Transverse colon (tissue), 4 donors: Measurements from ENCODE around the gene C11orf52. TPM values are rescaled to one million over a fixed set of nuclear protein-coding genes. Genes with fewer than 3 reads are reported as not detected.
A peak's percentile ranks its signal among the peaks of the same experiment; 100 is the strongest.

Source experiments
- DNase-seq: peaks from one replicate; pipeline ENCODE4 v3.0.0-alpha.2; 2019
- H3K27ac ChIP-seq, 4 donors: fragments of 200-600 bp; sonication (generic); 2 replicates each; pipeline ENCODE4 v1.5.1; 2016 to 2018; ENCODE audit warnings: inconsistent platforms in 4 of 4
- H3K27me3 ChIP-seq: fragments of 200-600 bp; sonication (generic); 2 replicates; pipeline ENCODE4 v1.5.1; 2017; ENCODE audit warnings: inconsistent platforms
- H3K36me3 ChIP-seq, 4 donors: fragments of 200-600 bp; sonication (generic); 2 replicates each; pipeline ENCODE4 v1.5.1; 2017 to 2019; ENCODE audit warnings: inconsistent platforms in 4 of 4
- H3K4me1 ChIP-seq, 4 donors: fragments of 200-600 bp; sonication (generic); 2 replicates each; pipeline ENCODE4 v1.5.1; 2017 to 2020; ENCODE audit warnings: inconsistent platforms in 4 of 4
- H3K4me3 ChIP-seq, 4 donors: fragments of 200-600 bp; sonication (generic); 1 replicate in 1 of 4; 2 replicates in 3 of 4; pipeline versions ENCODE4 v1.5.1 to v1.6.1; 2017 to 2019; ENCODE audit warnings: inconsistent platforms in 4 of 4
- H3K9me3 ChIP-seq, 2 donors: fragments of 200-600 bp; sonication (generic); 2 replicates each; pipeline ENCODE4 v1.5.1; 2017 to 2019; ENCODE audit warnings: inconsistent platforms in 2 of 2
- CTCF ChIP-seq, 5 experiments: fragments of 200-600 bp in 3 of 5; fragments of 450-650 bp in 2 of 5; sonication (generic) in 3 of 5; IDR thresholded peaks; 1 replicate in 2 of 5; 2 replicates in 3 of 5; pipeline ENCODE4 v1.5.1; 2016 to 2017; ENCODE audit warnings: antibody characterized with exemption in 5 of 5, inconsistent platforms in 3 of 5, mild to moderate bottlenecking in 2 of 5, moderate library complexity in 1 of 5
- EP300 ChIP-seq: sonication (generic); formaldehyde crosslinking; IDR thresholded peaks from one replicate; pipeline ENCODE4 v1.6.1; 2017; ENCODE audit warnings: antibody characterized with exemption, low read depth
- POLR2A ChIP-seq: fragments of 450-650 bp; IDR thresholded peaks from one replicate; pipeline ENCODE4 v1.6.1; 2016; ENCODE audit warnings: antibody characterized with exemption, mild to moderate bottlenecking, moderate library complexity
- POLR2AphosphoS5 ChIP-seq, 3 donors: sonication (generic); formaldehyde crosslinking; IDR thresholded peaks; one replicate each; pipeline ENCODE4 v1.6.1; 2016; ENCODE audit warnings: antibody characterized with exemption in 3 of 3
- WGBS, 2 donors: methylation state at CpG; one replicate each; pipeline ENCODE4 v1.1.5; 2018; ENCODE audit warnings: low coverage in 1 of 2; 5-methylcytosine and 5-hydroxymethylcytosine counted together
- in situ Hi-C, 4 donors: fragments of 200-750 bp; cut with MboI; loops; one replicate each; pipeline versions ENCODE4 v1.15.0 to v1.15.1; 2017; ENCODE audit warnings: low sequenced_read_pairs in 3 of 4, low pct_ligation_motif_present in 1 of 4, low pct_unique_long_range_greater_than_20kb in 1 of 4
- intact Hi-C: fragments of 100-400 bp; cut with DNase I; formaldehyde crosslinking; loops from one replicate; pipeline ENCODE4 v1.15.1; 2023; ENCODE audit warnings: low total_unique reads
- total RNA-seq, 4 donors: library from RNA; depleted of rRNA; stranded (reverse); fragments of >200 nt; gene quantifications; one replicate each; pipeline ENCODE4 v1.1.0, GENCODE V29; 2016

Gene C11orf52
- total RNA-seq, 4 donors from 2014 or later: 3.0 to 11.1 (median 9.1) TPM; not detected in 1

DNA sequence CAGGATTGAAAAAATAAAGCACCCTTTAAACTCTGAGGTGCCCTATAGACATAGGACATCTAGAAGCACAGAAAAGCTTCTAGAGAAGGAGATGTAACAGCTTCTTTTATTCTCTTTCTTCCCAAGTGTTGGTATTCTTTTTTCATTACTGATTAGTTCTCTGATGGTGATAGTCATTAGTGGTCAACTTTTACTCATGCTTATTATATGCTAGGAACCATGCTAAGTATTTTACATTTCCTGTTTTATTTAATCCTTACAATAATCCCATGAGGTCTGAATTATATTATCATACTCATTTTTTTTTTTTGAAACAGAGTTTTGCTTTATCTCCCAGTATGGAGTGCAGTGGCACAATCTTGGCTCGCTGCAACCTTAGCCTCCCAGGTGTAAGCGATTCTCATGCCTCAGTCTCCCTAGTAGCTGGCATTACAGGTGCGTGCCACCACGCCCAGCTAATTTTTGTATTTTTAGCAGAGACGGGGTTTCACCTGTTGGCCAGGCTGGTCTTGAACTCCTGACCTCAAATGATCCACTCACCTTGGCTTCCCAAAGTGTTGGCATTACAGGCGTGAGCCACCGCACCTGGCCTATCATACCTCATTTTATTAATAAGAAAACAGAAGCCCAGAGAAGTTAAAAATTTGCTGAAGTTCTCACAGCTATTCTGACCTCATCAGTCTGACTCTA lies 3.0 kb downstream of the C11orf52 start:
- no peak overlapping the region for H3K4me3 ChIP-seq
- H3K27ac ChIP-seq: peak overlapping the region in 1 of 4 donors; percentile 70
- no peak for TF ChIP-seq POLR2AphosphoS5 (IDR thresholded peaks at IDR 0.05)
- TF ChIP-seq CTCF (IDR thresholded peaks at IDR 0.05): no peak
- TF ChIP-seq POLR2A: no peak
- TF ChIP-seq EP300: no peak
- WGBS, 2 donors: 90% methylated on average over 7 of the region's 7 CpGs
- H3K9me3 ChIP-seq: no peaks in the 10 kb centered on the region
- H3K4me1 ChIP-seq: peaks cover 7 to 55% (median 28%) of the 10 kb centered on the region in 4 donors
- H3K36me3 ChIP-seq: no peaks in the 10 kb centered on the region
- DNase-seq: no peak
- H3K27me3 ChIP-seq: no peaks in the 10 kb centered on the region
- in situ Hi-C loops (loop anchor here in 2 of 4 donors (10.0 kb wide), 2 partner anchors 47 to 63 kb away; partner anchors contain the start of genes ALG9 (in 1 of the 2), CFAP68 (in 1 of the 2) and FDXACB1 (in 1 of the 2)), intact Hi-C loops (no loop called here)

- in situ Hi-C loops (loop anchor here in 2 of 4 donors (10.0 kb wide), 2 partner anchors 48 to 62 kb away; partner anchors contain the start of genes ALG9 (in 1 of the 2), CFAP68 (in 1 of the 2) and FDXACB1 (in 1 of the 2)), intact Hi-C loops (no loop called here)
- no peaks in the 10 kb centered on the region for H3K27me3 ChIP-seq
- peak overlapping the region; percentile 70 to 74 (median 72) for H3K27ac ChIP-seq
- H3K4me3 ChIP-seq: no peak overlapping the region
- WGBS, 2 donors: 17% methylated on average over 2 of the region's 2 CpGs
- TF ChIP-seq CTCF (IDR thresholded peaks at IDR 0.05) (no peak), EP300 (no peak), POLR2A (no peak), POLR2AphosphoS5 (IDR thresholded peaks at IDR 0.05) (peak in 2 of 3 donors; percentile 20 to 37)
- no peaks in the 10 kb centered on the region for H3K36me3 ChIP-seq
- DNase-seq: no peak
- no peaks in the 10 kb centered on the region for H3K9me3 ChIP-seq
- H3K4me1 ChIP-seq: peaks cover 12 to 59% (median 34%) of the 10 kb centered on the region in 4 donors
Measured at GRCh38 chr11:111922803-111923202, 4.1 kb downstream of the C11orf52 start.

DNA sequence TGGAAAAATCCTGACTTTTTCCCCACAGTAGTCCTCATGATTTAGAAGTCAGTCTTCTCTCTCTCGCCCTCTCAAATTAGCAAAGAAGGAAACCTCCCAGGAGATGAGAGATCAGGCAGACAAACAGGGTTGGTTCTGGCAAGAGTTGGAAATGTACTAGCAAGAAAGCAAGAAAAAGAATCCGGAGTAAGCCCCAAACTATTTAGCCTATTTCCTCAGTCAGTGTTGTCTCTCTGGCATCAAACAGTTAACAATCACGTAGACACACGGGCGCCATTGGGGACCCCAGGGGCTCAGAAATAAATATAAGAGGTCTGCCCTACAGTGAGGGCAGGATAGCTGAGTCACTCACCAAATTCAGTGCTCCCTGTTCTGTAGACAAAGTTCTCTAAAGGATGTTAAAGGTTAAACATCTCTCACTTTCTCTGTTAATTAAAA lies 4.7 kb downstream of the C11orf52 start:
- in situ Hi-C loops: loop anchor here in 2 of 4 donors (10.0 kb wide), 2 partner anchors 49 to 61 kb away; partner anchors contain the start of genes ALG9 (in 1 of the 2), CFAP68 (in 1 of the 2) and FDXACB1 (in 1 of the 2)
- no peaks in the 10 kb centered on the region for H3K9me3 ChIP-seq
- DNase-seq: no peak
- H3K4me3 ChIP-seq: no peak overlapping the region
- H3K27me3 ChIP-seq: no peaks in the 10 kb centered on the region
- H3K27ac ChIP-seq: peak overlapping the region; percentile 70 to 74 (median 72)
- H3K36me3 ChIP-seq: no peaks in the 10 kb centered on the region
- TF ChIP-seq EP300: no peak
- TF ChIP-seq POLR2A: no peak
- TF ChIP-seq CTCF (IDR thresholded peaks at IDR 0.05): no peak
- no peak for TF ChIP-seq POLR2AphosphoS5 (IDR thresholded peaks at IDR 0.05)
- 40 to 43% methylated on average over 2 to 5 of the region's 5 CpGs for WGBS, 2 donors
- intact Hi-C loops: no loop called here
- H3K4me1 ChIP-seq: peaks cover 12 to 54% (median 31%) of the 10 kb centered on the region in 4 donors

GRCh38 chr11:111923951-111924350 lies 5.2 kb downstream of the C11orf52 start:
- DNase-seq: no peak
- Histone ChIP-seq H3K36me3 (no peaks in the 10 kb centered on the region), H3K27ac (peak overlapping the region; percentile 70 to 74 (median 72)), H3K9me3 (no peaks in the 10 kb centered on the region), H3K27me3 (no peaks in the 10 kb centered on the region), H3K4me3 (no peak overlapping the region), H3K4me1 (peaks cover 12 to 49% (median 29%) of the 10 kb centered on the region in 4 donors)
- intact Hi-C loops (no loop called here), in situ Hi-C loops (loop anchor here in 2 of 4 donors (10.0 kb wide), 2 partner anchors 49 to 61 kb away; partner anchors contain the start of genes ALG9 (in 1 of the 2), CFAP68 (in 1 of the 2) and FDXACB1 (in 1 of the 2))
- no peak for TF ChIP-seq CTCF (IDR thresholded peaks at IDR 0.05)
- no peak for TF ChIP-seq EP300
- no peak for TF ChIP-seq POLR2A
- TF ChIP-seq POLR2AphosphoS5 (IDR thresholded peaks at IDR 0.05): no peak
